ENCODE measurements around the gene CDC25A.

CDC25A gene

DNA sequence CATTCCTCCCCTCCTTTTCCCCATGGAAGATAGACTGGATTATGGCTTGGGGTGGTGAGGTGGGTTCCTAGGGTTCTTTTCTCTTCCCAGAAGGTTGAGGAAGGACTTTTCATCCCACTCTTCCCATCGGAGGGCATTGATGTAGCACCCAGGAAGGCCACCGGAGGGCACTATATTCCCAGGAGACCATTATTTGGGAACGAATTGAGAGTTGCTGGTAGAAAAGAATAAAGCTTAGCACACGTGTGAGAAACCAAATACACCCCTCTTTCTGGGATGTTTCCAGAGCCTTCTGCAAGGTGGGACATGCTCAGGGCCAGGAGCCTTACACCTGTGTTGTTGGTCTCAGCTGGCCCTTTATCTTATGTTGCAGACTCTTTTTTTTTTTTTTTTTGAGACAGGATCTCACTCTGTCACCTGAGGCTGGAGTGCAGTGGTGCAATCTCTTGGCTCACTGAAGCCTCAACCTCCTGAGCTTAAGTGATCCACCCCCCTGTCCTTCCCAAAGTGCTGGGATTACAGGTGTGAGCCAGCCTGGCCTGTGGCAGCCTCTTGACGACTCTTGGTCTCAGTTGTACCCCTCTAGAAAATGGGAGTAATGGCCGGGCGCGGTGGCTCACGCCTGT, 6.3 kb upstream of the CDC25A start:
- peak; percentile 81 for DNase-seq (ENCODE audit: low spot score)

- no peak for DNase-seq (ENCODE audit: low spot score)
These were observed 2.7 kb upstream of the CDC25A start for GRCh38 chr3:48190911-48191310.

DNA sequence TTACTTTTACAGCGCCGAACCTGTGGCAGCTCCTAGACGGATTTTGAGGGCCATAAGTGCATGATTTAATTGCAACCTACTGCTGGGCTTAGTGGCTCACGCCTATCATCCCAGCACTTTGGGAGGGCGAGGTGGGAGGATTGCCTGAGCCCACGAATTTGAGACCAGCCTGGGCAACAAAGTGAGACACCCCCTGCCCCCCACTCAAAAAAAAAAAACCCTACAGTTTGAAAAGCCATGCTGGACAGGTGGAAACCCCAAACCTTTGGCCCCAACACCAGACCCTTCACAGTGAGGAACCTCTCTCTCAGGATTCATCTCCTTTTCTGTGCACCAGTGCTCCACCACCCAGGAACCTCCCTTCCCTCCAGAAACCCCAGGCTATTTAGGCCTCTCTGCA, 1.1 kb upstream of the CDC25A start:
- no peak for DNase-seq (ENCODE audit: low spot score)

GRCh38 chr3:48187579-48188265, 495 bp downstream of the CDC25A start:
- peak; percentile 69 for DNase-seq (ENCODE audit: low spot score)

- peak; percentile 45 for DNase-seq (ENCODE audit: low spot score)
These were observed 977 bp downstream of the CDC25A start for GRCh38 chr3:48187301-48187578.

- no peak for DNase-seq (ENCODE audit: low spot score)
These were observed 1.5 kb downstream of the CDC25A start for GRCh38 chr3:48186631-48187300.

DNA sequence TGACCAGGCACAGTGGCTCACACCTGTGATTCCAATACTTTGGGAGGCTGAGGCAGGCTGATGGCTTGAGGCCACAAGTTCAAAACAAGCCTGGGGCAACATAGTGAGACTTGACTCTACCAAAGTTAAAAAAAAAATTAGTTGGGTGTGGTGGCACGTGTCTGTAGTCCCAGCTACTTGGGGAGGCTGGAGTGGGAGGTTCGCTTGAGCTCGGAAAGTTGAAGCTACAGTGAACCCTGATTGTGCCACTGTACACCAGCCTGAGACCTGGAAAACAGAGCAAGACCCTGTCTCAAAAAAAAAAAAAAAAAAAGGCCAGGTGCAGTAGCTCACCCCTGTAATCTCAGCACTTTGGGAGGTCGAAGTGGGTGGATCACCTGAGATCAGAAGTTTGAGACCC, 3.1 kb downstream of the CDC25A start:
- DNase-seq (ENCODE audit: low spot score): no peak

GRCh38 chr3:48184299-48184698, 3.9 kb downstream of the CDC25A start:
- DNase-seq (ENCODE audit: low spot score): no peak

DNA sequence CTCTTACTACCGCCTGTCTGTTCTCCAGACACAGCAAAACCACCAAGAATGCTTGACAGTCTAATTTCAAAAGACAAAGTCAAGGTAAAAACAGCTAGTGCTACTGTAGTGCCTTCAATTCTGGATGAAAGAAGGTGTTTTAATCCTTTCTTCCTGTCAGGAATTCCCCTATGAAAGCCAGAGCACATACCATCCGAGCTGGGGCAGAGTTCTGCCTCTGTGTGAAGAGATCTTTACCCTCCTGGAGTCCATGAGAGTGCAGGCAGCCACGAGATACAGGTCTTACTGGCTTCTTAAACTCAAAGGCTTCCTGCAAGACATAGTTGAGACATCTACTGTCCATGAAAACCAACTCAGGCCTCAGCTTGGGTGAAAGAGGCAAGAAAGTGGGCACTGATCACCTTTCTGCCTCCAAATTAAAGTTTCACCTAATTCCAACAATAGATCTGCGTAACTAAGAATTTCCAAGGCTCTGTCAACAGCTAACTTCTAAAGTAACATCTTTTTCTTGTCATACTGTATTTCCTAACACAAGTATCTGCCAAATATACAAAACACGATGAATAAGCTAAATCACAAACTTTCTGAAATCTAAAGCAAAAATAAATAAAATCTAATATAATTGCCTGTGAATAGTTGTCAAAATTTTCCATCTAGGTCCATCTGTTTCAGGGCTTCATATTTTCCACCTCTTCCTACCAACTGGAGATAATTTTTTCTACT, 7.5 kb downstream of the CDC25A start:
- DNase-seq (ENCODE audit: low spot score): no peak

GRCh38 chr3:48180021-48180420, 8.2 kb downstream of the CDC25A start:
- DNase-seq (ENCODE audit: low spot score): no peak

GRCh38 chr3:48178072-48178471, 10.1 kb downstream of the CDC25A start:
- no peak for DNase-seq (ENCODE audit: low spot score)

DNA sequence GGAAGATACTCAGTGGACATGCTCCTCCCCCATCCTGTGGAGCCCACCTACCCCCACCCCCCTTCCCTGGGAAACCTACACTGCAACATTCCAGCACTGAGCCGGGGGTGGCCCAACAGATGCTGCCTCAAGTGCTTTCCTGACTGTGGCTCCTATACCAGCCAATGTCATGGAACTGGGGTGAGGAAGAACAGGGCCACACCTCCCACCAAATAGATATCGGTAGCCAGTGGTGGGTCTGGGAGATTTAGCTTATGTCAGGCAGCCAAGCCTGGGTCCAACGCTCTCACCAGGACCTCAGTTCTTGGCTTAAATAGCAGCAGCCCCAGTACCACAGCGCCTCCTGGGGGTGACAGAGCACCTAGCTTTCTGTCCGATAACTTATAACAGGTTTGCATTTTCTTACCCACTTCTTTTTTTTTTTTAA, 30.3 kb downstream of the CDC25A start:
- peak; percentile 80 for DNase-seq (ENCODE audit: low spot score)

GRCh38 chr3:48157202-48157840, 30.9 kb downstream of the CDC25A start:
- DNase-seq (ENCODE audit: low spot score): no peak

GRCh38 chr3:48156163-48156562, 32.1 kb downstream of the CDC25A start:
- DNase-seq (ENCODE audit: low spot score): no peak

DNA sequence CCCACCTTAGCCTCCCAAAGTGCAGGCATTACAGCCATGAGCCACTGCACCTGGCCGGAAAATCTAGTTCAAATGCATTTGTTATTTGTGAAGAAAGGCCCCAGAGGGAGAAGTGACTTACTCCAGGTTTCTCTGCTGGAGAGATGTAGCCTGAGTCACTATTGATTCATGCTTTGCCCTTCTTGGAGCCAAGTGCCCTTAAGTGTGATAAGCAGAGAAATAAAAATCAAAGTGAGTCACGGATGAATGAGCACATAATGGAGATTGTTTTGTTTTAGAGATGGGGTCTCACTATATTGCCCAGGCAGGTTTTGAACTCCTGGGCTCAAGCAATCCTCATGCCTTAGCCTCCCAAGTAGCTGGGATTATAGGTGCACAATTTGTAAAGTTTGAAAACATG, 33.1 kb downstream of the CDC25A start:
- DNase-seq (ENCODE audit: low spot score): peak; percentile 64

GRCh38 chr3:48151807-48152427, 36.3 kb downstream of the CDC25A start:
- DNase-seq (ENCODE audit: low spot score): no peak

DNA sequence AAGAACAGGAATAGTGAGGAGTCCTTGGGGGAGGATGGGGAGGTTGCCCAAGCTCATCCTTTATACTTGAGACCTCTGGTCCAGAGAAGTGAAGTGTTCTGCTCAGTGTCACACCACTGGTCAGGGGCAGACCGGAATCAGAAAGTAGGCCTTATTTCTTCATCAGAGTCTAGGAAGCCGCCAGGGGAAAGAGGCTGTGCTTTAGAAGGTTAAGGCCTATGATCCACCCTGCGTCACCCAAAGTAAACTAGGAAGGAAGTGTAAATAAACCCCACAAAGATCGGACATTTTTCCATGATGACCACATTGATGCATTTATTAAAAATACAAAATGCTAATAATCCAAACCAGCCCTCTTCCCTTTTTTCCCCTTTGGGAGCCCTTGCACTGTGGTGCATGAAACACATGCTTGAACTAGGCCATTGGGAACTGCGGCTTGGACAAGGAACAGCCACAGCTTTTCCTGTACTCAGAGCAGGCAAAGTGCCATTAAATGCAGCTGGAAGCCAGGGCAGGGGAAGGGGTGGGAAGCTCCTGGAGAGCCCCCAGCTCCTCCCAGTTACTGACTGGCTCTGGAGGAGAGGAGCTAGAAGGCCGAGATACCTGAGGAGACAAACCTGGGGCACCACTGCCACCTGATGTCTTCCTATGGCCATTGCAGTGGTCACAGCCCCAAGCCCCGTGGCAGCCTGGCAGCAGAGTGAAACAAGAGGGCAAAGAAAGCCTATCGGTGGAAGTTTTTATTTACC, 37.0 kb downstream of the CDC25A start:
- DNase-seq (ENCODE audit: low spot score): peak; percentile 87

GRCh38 chr3:48143992-48144391, 44.2 kb downstream of the CDC25A start:
- no peak for DNase-seq (ENCODE audit: low spot score)

DNA sequence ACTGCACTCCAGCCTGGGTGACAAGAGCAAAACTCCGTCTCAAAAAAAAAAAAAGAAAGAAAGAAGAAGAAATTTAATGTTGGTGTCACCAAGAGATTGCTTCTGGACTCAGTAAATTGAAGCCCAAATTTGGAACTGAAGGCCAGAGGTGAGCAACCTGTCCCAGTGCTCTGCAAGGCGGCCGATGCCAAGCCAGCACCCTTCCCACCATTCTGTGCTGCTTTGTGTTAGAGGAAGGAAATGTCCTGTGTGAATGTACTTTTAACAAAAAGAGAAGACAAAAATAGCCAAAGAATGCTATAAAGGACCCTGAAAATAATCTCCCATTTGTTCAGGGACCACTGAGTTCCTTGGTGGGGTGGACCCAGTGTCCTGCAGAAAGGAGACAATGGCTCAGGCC, 44.6 kb downstream of the CDC25A start:
- DNase-seq (ENCODE audit: low spot score): no peak

DNA sequence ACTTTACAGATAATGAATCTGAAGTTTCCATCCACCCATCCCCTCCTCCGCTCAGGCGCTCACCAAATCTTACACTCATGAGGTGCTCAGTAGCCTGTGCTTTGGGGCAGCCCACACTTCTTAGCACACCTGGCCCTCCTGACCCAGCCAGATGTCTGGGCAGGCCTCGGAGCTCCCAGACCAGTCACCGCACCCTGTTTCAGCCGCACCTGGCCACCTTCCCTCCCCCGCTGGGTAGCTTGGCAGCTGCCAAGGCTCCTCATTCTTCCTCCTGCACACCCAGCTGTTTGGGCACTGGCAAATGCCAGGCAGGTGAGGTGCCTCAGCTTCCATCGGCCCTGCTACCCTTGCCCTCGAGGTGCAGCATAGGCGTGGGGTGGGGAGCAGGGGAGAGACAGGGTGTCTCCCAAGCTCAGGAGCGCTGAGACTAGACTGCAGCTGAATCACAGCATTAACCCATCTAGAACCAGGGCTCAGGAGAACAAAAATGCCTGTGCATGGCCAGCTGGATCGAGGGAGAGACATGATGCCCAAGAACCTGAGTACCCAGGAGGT, 45.8 kb downstream of the CDC25A start:
- DNase-seq (ENCODE audit: low spot score): no peak

GRCh38 chr3:48141604-48142137, 46.5 kb downstream of the CDC25A start:
- no peak for DNase-seq (ENCODE audit: low spot score)
